ENCODE results near the gene NOS3. TPM values are rescaled to one million over a fixed set of nuclear protein-coding genes. Genes with fewer than 3 reads are reported as not detected.

NOS3 gene
- total RNA-seq, 1 donor from 2014 or later = 1.8 TPM

GRCh38 chr7:150998341-150998740 lies 7.5 kb downstream of the NOS3 start:
- FAIRE-seq = no peak
- Mint-ChIP-seq H3K27me3 (ENCODE audit: low read depth, unreplicated experiment) (peaks cover 13% of the 10 kb centered on the region), H3K27ac (ENCODE audit: unreplicated experiment) (no peak overlapping the region), H3K9me3 (ENCODE audit: unreplicated experiment) (no peaks in the 10 kb centered on the region), H3K36me3 (ENCODE audit: low read depth, unreplicated experiment) (no peaks in the 10 kb centered on the region), H3K4me1 (ENCODE audit: low read depth, unreplicated experiment) (no peaks in the 10 kb centered on the region), H3K4me3 (ENCODE audit: unreplicated experiment) (no peak overlapping the region)
- Histone ChIP-seq H3K36me3 (ENCODE audit: insufficient read depth, low read length) (no peaks in the 10 kb centered on the region), H3K4me1 (ENCODE audit: insufficient read depth, low read length) (no peaks in the 10 kb centered on the region), H4K20me1 (ENCODE audit: insufficient read depth, low read length) (no peaks in the 10 kb centered on the region), H3K27me3 (ENCODE audit: insufficient read depth, low read length) (peaks cover 3% of the 10 kb centered on the region), H3K4me2 (ENCODE audit: low read length) (no peak overlapping the region), H3K9me3 (ENCODE audit: insufficient read depth, low read depth, low read length) (no peaks in the 10 kb centered on the region), H3K9ac (ENCODE audit: low read length) (no peak overlapping the region), H3K79me2 (ENCODE audit: insufficient read depth, low read length) (no peaks in the 10 kb centered on the region), H2AFZ (ENCODE audit: low read depth, low read length) (no peak overlapping the region), H3K27ac (ENCODE audit: low read depth, low read length) (no peak overlapping the region), H3K4me3 (ENCODE audit: insufficient read depth, low read depth, low read length) (no peak overlapping the region)
- no peak for DNase-seq (ENCODE audit: low read depth)
- TF ChIP-seq CTCF (IDR thresholded peaks at IDR 0.05; ENCODE audit: insufficient read depth, low read depth, low read length) (no peak), EZH2 (IDR thresholded peaks at IDR 0.05; ENCODE audit: insufficient read depth, low read length) (no peak)

GRCh38 chr7:150999001-150999400 lies 8.2 kb downstream of the NOS3 start:
- Histone ChIP-seq H3K9me3 (ENCODE audit: insufficient read depth, low read depth, low read length) (no peaks in the 10 kb centered on the region), H4K20me1 (ENCODE audit: insufficient read depth, low read length) (no peaks in the 10 kb centered on the region), H3K79me2 (ENCODE audit: insufficient read depth, low read length) (no peaks in the 10 kb centered on the region), H2AFZ (ENCODE audit: low read depth, low read length) (no peak overlapping the region), H3K9ac (ENCODE audit: low read length) (no peak overlapping the region), H3K4me1 (ENCODE audit: insufficient read depth, low read length) (no peaks in the 10 kb centered on the region), H3K36me3 (ENCODE audit: insufficient read depth, low read length) (no peaks in the 10 kb centered on the region), H3K4me2 (ENCODE audit: low read length) (no peak overlapping the region), H3K4me3 (ENCODE audit: insufficient read depth, low read depth, low read length) (no peak overlapping the region), H3K27ac (ENCODE audit: low read depth, low read length) (no peak overlapping the region), H3K27me3 (ENCODE audit: insufficient read depth, low read length) (peaks cover 4% of the 10 kb centered on the region)
- Mint-ChIP-seq H3K27me3 (ENCODE audit: low read depth, unreplicated experiment) (peaks cover 17% of the 10 kb centered on the region), H3K4me3 (ENCODE audit: unreplicated experiment) (no peak overlapping the region), H3K36me3 (ENCODE audit: low read depth, unreplicated experiment) (no peaks in the 10 kb centered on the region), H3K9me3 (ENCODE audit: unreplicated experiment) (no peaks in the 10 kb centered on the region), H3K4me1 (ENCODE audit: low read depth, unreplicated experiment) (no peaks in the 10 kb centered on the region), H3K27ac (ENCODE audit: unreplicated experiment) (no peak overlapping the region)
- FAIRE-seq (no peak), DNase-seq (ENCODE audit: low read depth) (no peak)
- no peak for TF ChIP-seq EZH2 (IDR thresholded peaks at IDR 0.05; ENCODE audit: insufficient read depth, low read length)
- no peak for TF ChIP-seq CTCF (IDR thresholded peaks at IDR 0.05; ENCODE audit: insufficient read depth, low read depth, low read length)

GRCh38 chr7:150999497-151000230 lies 8.8 kb downstream of the NOS3 start:
- Histone ChIP-seq H2AFZ (ENCODE audit: low read depth, low read length) (no peak overlapping the region), H3K27ac (ENCODE audit: low read depth, low read length) (no peak overlapping the region), H3K27me3 (ENCODE audit: insufficient read depth, low read length) (peaks cover 4% of the 10 kb centered on the region), H3K79me2 (ENCODE audit: insufficient read depth, low read length) (no peaks in the 10 kb centered on the region), H3K4me2 (ENCODE audit: low read length) (no peak overlapping the region), H3K4me3 (ENCODE audit: insufficient read depth, low read depth, low read length) (no peak overlapping the region), H3K9ac (ENCODE audit: low read length) (no peak overlapping the region), H4K20me1 (ENCODE audit: insufficient read depth, low read length) (no peaks in the 10 kb centered on the region), H3K9me3 (ENCODE audit: insufficient read depth, low read depth, low read length) (no peaks in the 10 kb centered on the region), H3K4me1 (ENCODE audit: insufficient read depth, low read length) (no peaks in the 10 kb centered on the region), H3K36me3 (ENCODE audit: insufficient read depth, low read length) (no peaks in the 10 kb centered on the region)
- Mint-ChIP-seq H3K4me3 (ENCODE audit: unreplicated experiment) (no peak overlapping the region), H3K36me3 (ENCODE audit: low read depth, unreplicated experiment) (no peaks in the 10 kb centered on the region), H3K4me1 (ENCODE audit: low read depth, unreplicated experiment) (no peaks in the 10 kb centered on the region), H3K27me3 (ENCODE audit: low read depth, unreplicated experiment) (peaks cover 20% of the 10 kb centered on the region), H3K27ac (ENCODE audit: unreplicated experiment) (no peak overlapping the region), H3K9me3 (ENCODE audit: unreplicated experiment) (no peaks in the 10 kb centered on the region)
- TF ChIP-seq EZH2 (IDR thresholded peaks at IDR 0.05; ENCODE audit: insufficient read depth, low read length) = no peak
- TF ChIP-seq CTCF (IDR thresholded peaks at IDR 0.05; ENCODE audit: insufficient read depth, low read depth, low read length) = no peak
- DNase-seq (ENCODE audit: low read depth) = no peak
- FAIRE-seq = no peak

All from astrocyte (in vitro differentiated cells and primary cell).